ENCODE measurements around the gene NBAS. TPM values are rescaled to one million over a fixed set of nuclear protein-coding genes. Genes with fewer than 3 reads are reported as not detected.

Gene NBAS
- total and polyA plus RNA-seq, 5 experiments from 2014 or later, result 19.0 to 35.0 (median 20.6) TPM

- Mint-ChIP-seq H3K36me3 (no peaks in the 10 kb centered on the region), H3K9me3 (no peaks in the 10 kb centered on the region), H3K4me3 (no peak overlapping the region), H3K27me3 (peaks cover 0 to 4% (median 0%) of the 10 kb centered on the region in 5 donors), H3K4me1 (no peaks in the 10 kb centered on the region), H3K27ac (no peak overlapping the region)
- POLR2A ChIA-PET, result no interaction called here
- DNase-seq, result no peak
- ATAC-seq, result no peak
These were observed 23.2 kb upstream of the NBAS start for GRCh38 chr2:15584316-15584715.

GRCh38 chr2:15583826-15584225, 22.7 kb upstream of the NBAS start:
- Mint-ChIP-seq H3K4me3 (no peak overlapping the region), H3K36me3 (no peaks in the 10 kb centered on the region), H3K9me3 (no peaks in the 10 kb centered on the region), H3K4me1 (no peaks in the 10 kb centered on the region), H3K27ac (no peak overlapping the region), H3K27me3 (peaks cover 0 to 5% (median 4%) of the 10 kb centered on the region in 5 donors)
- ATAC-seq, result no peak
- no peak for DNase-seq
- POLR2A ChIA-PET, result no interaction called here

GRCh38 chr2:15582710-15583357, 21.7 kb upstream of the NBAS start:
- Mint-ChIP-seq H3K27ac (no peak overlapping the region), H3K4me3 (no peak overlapping the region), H3K36me3 (no peaks in the 10 kb centered on the region), H3K9me3 (no peaks in the 10 kb centered on the region), H3K27me3 (peaks cover 0 to 9% (median 5%) of the 10 kb centered on the region in 5 donors), H3K4me1 (no peaks in the 10 kb centered on the region)
- ATAC-seq (no peak), DNase-seq (no peak)
- POLR2A ChIA-PET, result no interaction called here

GRCh38 chr2:15580451-15580850, 19.3 kb upstream of the NBAS start:
- no peak overlapping the region for H3K27ac Mint-ChIP-seq
- H3K27me3 Mint-ChIP-seq, result peaks cover 0 to 9% (median 6%) of the 10 kb centered on the region in 5 donors
- H3K4me3 Mint-ChIP-seq, result no peak overlapping the region
- H3K4me1 Mint-ChIP-seq, result no peaks in the 10 kb centered on the region
- no peaks in the 10 kb centered on the region for H3K9me3 Mint-ChIP-seq
- no peak for ATAC-seq
- no peak for DNase-seq
- H3K36me3 Mint-ChIP-seq, result no peaks in the 10 kb centered on the region
- POLR2A ChIA-PET, result no interaction called here

GRCh38 chr2:15579641-15580040, 18.5 kb upstream of the NBAS start:
- Mint-ChIP-seq H3K4me1 (no peaks in the 10 kb centered on the region), H3K36me3 (no peaks in the 10 kb centered on the region)
- DNase-seq, result no peak

GRCh38 chr2:15577071-15577735, 16.1 kb upstream of the NBAS start:
- no peaks in the 10 kb centered on the region for H3K36me3 Mint-ChIP-seq
- H3K9me3 Mint-ChIP-seq, result no peaks in the 10 kb centered on the region
- peak; percentile 69 to 92 (median 80) for DNase-seq
- POLR2A ChIA-PET, result interaction anchor here (1.4 to 1.7 kb wide), 2 partner anchors 15 to 16 kb away, joined by 3 to 5 read pairs; partner anchors contain the start of gene NBAS
- no peaks in the 10 kb centered on the region for H3K4me1 Mint-ChIP-seq
- H3K27me3 Mint-ChIP-seq, result peaks cover 0 to 10% (median 6%) of the 10 kb centered on the region in 5 donors
- H3K27ac Mint-ChIP-seq, result no peak overlapping the region
- H3K4me3 Mint-ChIP-seq, result no peak overlapping the region
- peak; percentile 99 to 100 for ATAC-seq

More at GRCh38 chr2:15579641-15580040, 18.5 kb upstream of the NBAS start:
- no peak overlapping the region for H3K27ac Mint-ChIP-seq
- H3K4me3 Mint-ChIP-seq, result no peak overlapping the region
- no peaks in the 10 kb centered on the region for H3K9me3 Mint-ChIP-seq
- no peak for ATAC-seq
- POLR2A ChIA-PET, result no interaction called here
- H3K27me3 Mint-ChIP-seq, result peaks cover 0 to 9% (median 6%) of the 10 kb centered on the region in 5 donors

GRCh38 chr2:15571729-15572128, 10.6 kb upstream of the NBAS start:
- Mint-ChIP-seq H3K4me1 (no peaks in the 10 kb centered on the region), H3K9me3 (no peaks in the 10 kb centered on the region), H3K4me3 (no peak overlapping the region), H3K27me3 (peaks cover 0 to 8% (median 4%) of the 10 kb centered on the region in 5 donors), H3K36me3 (no peaks in the 10 kb centered on the region), H3K27ac (no peak overlapping the region)
- POLR2A ChIA-PET, result no interaction called here
- no peak for ATAC-seq
- DNase-seq, result no peak

GRCh38 chr2:15570104-15570503, 9.0 kb upstream of the NBAS start:
- POLR2A ChIA-PET, result no interaction called here

GRCh38 chr2:15568874-15569273, 7.7 kb upstream of the NBAS start:
- POLR2A ChIA-PET, result no interaction called here
- Mint-ChIP-seq H3K9me3 (no peaks in the 10 kb centered on the region), H3K4me1 (no peaks in the 10 kb centered on the region), H3K27me3 (peaks cover 0 to 13% (median 2%) of the 10 kb centered on the region in 5 donors), H3K36me3 (no peaks in the 10 kb centered on the region), H3K27ac (no peak overlapping the region), H3K4me3 (no peak overlapping the region)
- ATAC-seq, result no peak
- no peak for DNase-seq

More at GRCh38 chr2:15570104-15570503, 9.0 kb upstream of the NBAS start:
- Mint-ChIP-seq H3K9me3 (no peaks in the 10 kb centered on the region), H3K4me3 (no peak overlapping the region), H3K36me3 (no peaks in the 10 kb centered on the region), H3K27me3 (peaks cover 0 to 8% (median 2%) of the 10 kb centered on the region in 5 donors), H3K27ac (no peak overlapping the region), H3K4me1 (no peaks in the 10 kb centered on the region)
- DNase-seq (no peak), ATAC-seq (no peak)

- no peaks in the 10 kb centered on the region for H3K9me3 Mint-ChIP-seq
- POLR2A ChIA-PET, result no interaction called here
- ATAC-seq, result no peak
- H3K27me3 Mint-ChIP-seq, result peaks cover 0 to 13% (median 2%) of the 10 kb centered on the region in 5 donors
- H3K4me1 Mint-ChIP-seq, result peaks cover 8 to 16% (median 9%) of the 10 kb centered on the region in 4 donors
- DNase-seq, result no peak
- no peak overlapping the region for H3K27ac Mint-ChIP-seq
- no peaks in the 10 kb centered on the region for H3K36me3 Mint-ChIP-seq
- no peak overlapping the region for H3K4me3 Mint-ChIP-seq
These were observed 5.8 kb upstream of the NBAS start for GRCh38 chr2:15566912-15567311.

- H3K4me1 Mint-ChIP-seq, result peaks cover 12 to 23% (median 13%) of the 10 kb centered on the region in 4 donors
- no peaks in the 10 kb centered on the region for H3K9me3 Mint-ChIP-seq
- ATAC-seq (no peak), DNase-seq (no peak)
- POLR2A ChIA-PET, result interaction anchor here (1.1 kb wide), 1 partner anchor 25 kb away, joined by 3 read pairs; no protein-coding TSS in a partner anchor
- peaks cover 0 to 12% (median 2%) of the 10 kb centered on the region in 5 donors for H3K27me3 Mint-ChIP-seq
- H3K4me3 Mint-ChIP-seq, result no peak overlapping the region
- no peaks in the 10 kb centered on the region for H3K36me3 Mint-ChIP-seq
- no peak overlapping the region for H3K27ac Mint-ChIP-seq
These were observed 5.0 kb upstream of the NBAS start for GRCh38 chr2:15565994-15566671.

GRCh38 chr2:15565392-15565791, 4.3 kb upstream of the NBAS start:
- Mint-ChIP-seq H3K4me3 (no peak overlapping the region), H3K4me1 (peaks cover 14 to 26% (median 16%) of the 10 kb centered on the region in 4 donors)
- POLR2A ChIA-PET, result interaction anchor here (1.1 kb wide), 1 partner anchor 26 kb away, joined by 3 read pairs; no protein-coding TSS in a partner anchor

More at GRCh38 chr2:15565392-15565791, 4.3 kb upstream of the NBAS start:
- H3K27ac Mint-ChIP-seq, result peak overlapping the region in 1 of 10 donors; percentile 24
- no peaks in the 10 kb centered on the region for H3K36me3 Mint-ChIP-seq
- H3K9me3 Mint-ChIP-seq, result no peaks in the 10 kb centered on the region
- DNase-seq (no peak), ATAC-seq (no peak)
- H3K27me3 Mint-ChIP-seq, result peaks cover 0 to 12% (median 2%) of the 10 kb centered on the region in 5 donors
